Muscle of leg (tissue), 11 donors: ENCODE data around the gene KCNMA1. TPM values are rescaled to one million over a fixed set of nuclear protein-coding genes. Genes with fewer than 3 reads are reported as not detected.
A peak's percentile ranks its signal among the peaks of the same experiment; 100 is the strongest.

Experiments
- DNase-seq: peaks from one replicate; pipeline ENCODE4 v3.0.0; 2013
- H3K27ac ChIP-seq: one replicate; pipeline ENCODE4 v1.5.1; 2013; ENCODE audit warnings: mild to moderate bottlenecking, low read length, control low read depth
- H3K27me3 ChIP-seq: one replicate; pipeline ENCODE4 v1.6.1; 2013; ENCODE audit warnings: low read length; ENCODE audit not compliant: control insufficient read depth, insufficient read depth
- H3K36me3 ChIP-seq: one replicate; pipeline ENCODE4 v1.6.1; 2013; ENCODE audit warnings: low read length; ENCODE audit not compliant: control insufficient read depth, insufficient read depth
- H3K4me1 ChIP-seq: one replicate; pipeline ENCODE4 v1.6.1; 2013; ENCODE audit warnings: low read length; ENCODE audit not compliant: control insufficient read depth, insufficient read depth
- H3K4me3 ChIP-seq: one replicate; pipeline ENCODE4 v1.5.1; 2013; ENCODE audit warnings: low read length, control low read depth
- H3K9me3 ChIP-seq: replicated peaks from 2 replicates; pipeline ENCODE4 v1.6.1; 2013; ENCODE audit warnings: low read depth, low read length; ENCODE audit not compliant: control insufficient read depth
- WGBS: methylation state at CpG from one replicate; pipeline ENCODE4 v1.1.5; 2013; ENCODE audit warnings: missing lambda C conversion rate; ENCODE audit not compliant: insufficient coverage; 5-methylcytosine and 5-hydroxymethylcytosine counted together
- polyA plus RNA-seq, 8 donors: library from polyadenylated mRNA; unstranded; fragments of 120-200 nt; gene quantifications; one replicate each; pipeline versions ENCODE4 v1.2.1 to v1.2.3, GENCODE V29; 2013; ENCODE audit warnings: inconsistent platforms in 1 of 8, low replicate concordance in 1 of 8; ENCODE audit not compliant: insufficient read length in 8 of 8, insufficient read depth in 1 of 8
- total RNA-seq: library from RNA; stranded (reverse); fragments of 120-200 nt; gene quantifications from one replicate; pipeline ENCODE4 v1.2.4, GENCODE V29; 2013

Gene KCNMA1
- total and polyA plus RNA-seq, 9 donors, result 12.7 to 23.3 (median 18.2) TPM

GRCh38 chr10:76871697-76872295, 765.8 kb downstream of the KCNMA1 start:
- no peaks in the 10 kb centered on the region for H3K9me3 ChIP-seq
- no peak overlapping the region for H3K4me3 ChIP-seq
- peaks cover 15% of the 10 kb centered on the region for H3K4me1 ChIP-seq
- H3K27me3 ChIP-seq, result peaks cover 2% of the 10 kb centered on the region
- no peaks in the 10 kb centered on the region for H3K36me3 ChIP-seq
- WGBS, result no CpG with 5 or more reads among the region's 2 CpGs
- no peak for DNase-seq
- no peak overlapping the region for H3K27ac ChIP-seq

GRCh38 chr10:76869931-76870330, 767.7 kb downstream of the KCNMA1 start:
- DNase-seq, result peak; percentile 19
- no peak overlapping the region for H3K4me3 ChIP-seq
- H3K9me3 ChIP-seq, result no peaks in the 10 kb centered on the region
- peak overlapping the region; percentile 13 for H3K27ac ChIP-seq
- no peaks in the 10 kb centered on the region for H3K36me3 ChIP-seq
- WGBS, result 73% methylated on average over 8 of the region's 10 CpGs
- peaks cover 15% of the 10 kb centered on the region for H3K4me1 ChIP-seq
- H3K27me3 ChIP-seq, result peaks cover 2% of the 10 kb centered on the region

GRCh38 chr10:76868098-76868977, 769.3 kb downstream of the KCNMA1 start:
- Histone ChIP-seq H3K4me1 (peaks cover 15% of the 10 kb centered on the region), H3K9me3 (no peaks in the 10 kb centered on the region), H3K4me3 (no peak overlapping the region), H3K36me3 (no peaks in the 10 kb centered on the region), H3K27ac (peak overlapping the region; percentile 22), H3K27me3 (peaks cover 2% of the 10 kb centered on the region)
- DNase-seq, result peak; percentile 94
- WGBS, result no CpG with 5 or more reads among the region's 4 CpGs

GRCh38 chr10:76866841-76867586, 770.6 kb downstream of the KCNMA1 start:
- no peaks in the 10 kb centered on the region for H3K9me3 ChIP-seq
- no CpG with 5 or more reads among the region's 4 CpGs for WGBS
- no peak overlapping the region for H3K27ac ChIP-seq
- peaks cover 15% of the 10 kb centered on the region for H3K4me1 ChIP-seq
- no peak for DNase-seq
- no peaks in the 10 kb centered on the region for H3K36me3 ChIP-seq
- peaks cover 2% of the 10 kb centered on the region for H3K27me3 ChIP-seq
- no peak overlapping the region for H3K4me3 ChIP-seq

GRCh38 chr10:76864922-76865321, 772.7 kb downstream of the KCNMA1 start:
- Histone ChIP-seq H3K4me3 (no peak overlapping the region), H3K36me3 (no peaks in the 10 kb centered on the region), H3K9me3 (no peaks in the 10 kb centered on the region), H3K27me3 (peaks cover 2% of the 10 kb centered on the region), H3K4me1 (peaks cover 12% of the 10 kb centered on the region), H3K27ac (no peak overlapping the region)
- WGBS, result no CpG with 5 or more reads among the region's 1 CpG
- no peak for DNase-seq

- Histone ChIP-seq H3K9me3 (no peaks in the 10 kb centered on the region), H3K4me1 (no peaks in the 10 kb centered on the region), H3K4me3 (no peak overlapping the region), H3K36me3 (no peaks in the 10 kb centered on the region), H3K27ac (no peak overlapping the region), H3K27me3 (no peaks in the 10 kb centered on the region)
- no CpG with 5 or more reads among the region's 1 CpG for whole genome bisulfite sequencing
- DNase-seq, result no peak
Measured at GRCh38 chr10:76858721-76859120, 778.9 kb downstream of the KCNMA1 start.

GRCh38 chr10:76840802-76841201, 796.8 kb downstream of the KCNMA1 start:
- Histone ChIP-seq H3K4me3 (no peak overlapping the region), H3K27ac (no peak overlapping the region), H3K4me1 (no peaks in the 10 kb centered on the region), H3K27me3 (no peaks in the 10 kb centered on the region), H3K36me3 (no peaks in the 10 kb centered on the region), H3K9me3 (peaks cover under 1% of the 10 kb centered on the region)
- 60% methylated on average over 2 of the region's 8 CpGs for WGBS
- peak; percentile 48 for DNase-seq

GRCh38 chr10:76839276-76839675, 798.3 kb downstream of the KCNMA1 start:
- H3K36me3 ChIP-seq, result no peaks in the 10 kb centered on the region
- WGBS, result no CpG with 5 or more reads among the region's 3 CpGs
- H3K9me3 ChIP-seq, result no peaks in the 10 kb centered on the region
- H3K27ac ChIP-seq, result no peak overlapping the region
- no peaks in the 10 kb centered on the region for H3K27me3 ChIP-seq
- no peak overlapping the region for H3K4me3 ChIP-seq
- no peaks in the 10 kb centered on the region for H3K4me1 ChIP-seq
- peak; percentile 73 for DNase-seq

GRCh38 chr10:76830218-76830617, 807.4 kb downstream of the KCNMA1 start:
- no peak for DNase-seq
- no peaks in the 10 kb centered on the region for H3K27me3 ChIP-seq
- no peak overlapping the region for H3K27ac ChIP-seq
- WGBS, result no CpG with 5 or more reads among the region's 1 CpG
- H3K4me3 ChIP-seq, result no peak overlapping the region
- no peaks in the 10 kb centered on the region for H3K9me3 ChIP-seq
- no peaks in the 10 kb centered on the region for H3K36me3 ChIP-seq
- no peaks in the 10 kb centered on the region for H3K4me1 ChIP-seq

- WGBS, result no CpG with 5 or more reads among the region's 2 CpGs
- H3K27me3 ChIP-seq, result no peaks in the 10 kb centered on the region
- H3K36me3 ChIP-seq, result no peaks in the 10 kb centered on the region
- H3K27ac ChIP-seq, result no peak overlapping the region
- no peak for DNase-seq
- no peak overlapping the region for H3K4me3 ChIP-seq
- H3K4me1 ChIP-seq, result no peaks in the 10 kb centered on the region
- no peaks in the 10 kb centered on the region for H3K9me3 ChIP-seq
Measured at GRCh38 chr10:76829724-76830123, 807.9 kb downstream of the KCNMA1 start.
